ENCODE results near the gene VAPA.

Gene VAPA

GRCh38 chr18:9969247-9969646 is 55.4 kb downstream of the VAPA start:
- DNase-seq (ENCODE audit: low read depth in 2 of 3, low spot score in 1 of 3), result no peak

- DNase-seq (ENCODE audit: low read depth in 2 of 3, low spot score in 1 of 3), result peak; percentile 31 to 77 (median 52)
These were observed 57.6 kb downstream of the VAPA start for GRCh38 chr18:9971313-9971920.

- DNase-seq (ENCODE audit: low read depth in 2 of 3, low spot score in 1 of 3), result no peak
These were observed 59.7 kb downstream of the VAPA start for GRCh38 chr18:9973470-9973869.

GRCh38 chr18:9974279-9974915 is 60.6 kb downstream of the VAPA start:
- DNase-seq (ENCODE audit: low read depth in 2 of 3, low spot score in 1 of 3), result no peak

- DNase-seq (ENCODE audit: low read depth in 2 of 3, low spot score in 1 of 3), result no peak
These were observed 61.8 kb downstream of the VAPA start for GRCh38 chr18:9975658-9976057.

- DNase-seq (ENCODE audit: low read depth in 2 of 3, low spot score in 1 of 3), result no peak
These were observed 68.9 kb downstream of the VAPA start for GRCh38 chr18:9982711-9983110.

GRCh38 chr18:9984080-9984479 is 70.3 kb downstream of the VAPA start:
- DNase-seq (ENCODE audit: low read depth in 2 of 3, low spot score in 1 of 3), result no peak

- DNase-seq (ENCODE audit: low read depth in 2 of 3, low spot score in 1 of 3), result no peak
These were observed 71.8 kb downstream of the VAPA start for GRCh38 chr18:9985641-9986040.

GRCh38 chr18:9986156-9986930 is 72.5 kb downstream of the VAPA start:
- DNase-seq (ENCODE audit: low read depth in 2 of 3, low spot score in 1 of 3), result no peak

- DNase-seq (ENCODE audit: low read depth in 2 of 3, low spot score in 1 of 3), result no peak
These were observed 73.5 kb downstream of the VAPA start for GRCh38 chr18:9987345-9987744.

- DNase-seq (ENCODE audit: low read depth in 2 of 3, low spot score in 1 of 3), result no peak
These were observed 74.1 kb downstream of the VAPA start for GRCh38 chr18:9987931-9988330.

GRCh38 chr18:9988665-9989064 is 74.8 kb downstream of the VAPA start:
- no peak for DNase-seq (ENCODE audit: low read depth in 2 of 3, low spot score in 1 of 3)

- no peak for DNase-seq (ENCODE audit: low read depth in 2 of 3, low spot score in 1 of 3)
These were observed 75.7 kb downstream of the VAPA start for GRCh38 chr18:9989481-9989880.

GRCh38 chr18:9991011-9992000 is 77.5 kb downstream of the VAPA start:
- DNase-seq (ENCODE audit: low read depth in 2 of 3, low spot score in 1 of 3), result no peak

- DNase-seq (ENCODE audit: low read depth in 2 of 3, low spot score in 1 of 3), result no peak
These were observed 78.6 kb downstream of the VAPA start for GRCh38 chr18:9992300-9992972.

GRCh38 chr18:9992973-9993520 is 79.2 kb downstream of the VAPA start:
- no peak for DNase-seq (ENCODE audit: low read depth in 2 of 3, low spot score in 1 of 3)

- no peak for DNase-seq (ENCODE audit: low read depth in 2 of 3, low spot score in 1 of 3)
These were observed 79.8 kb downstream of the VAPA start for GRCh38 chr18:9993521-9994025.

- DNase-seq (ENCODE audit: low read depth in 2 of 3, low spot score in 1 of 3), result no peak
These were observed 80.3 kb downstream of the VAPA start for GRCh38 chr18:9994026-9994570.

- DNase-seq (ENCODE audit: low read depth in 2 of 3, low spot score in 1 of 3), result no peak
These were observed 81.0 kb downstream of the VAPA start for GRCh38 chr18:9994701-9995235.

GRCh38 chr18:9995631-9996030 is 81.8 kb downstream of the VAPA start:
- no peak for DNase-seq (ENCODE audit: low read depth in 2 of 3, low spot score in 1 of 3)
